Peyer's patch (tissue), 4 donors: ENCODE measurements around the gene PLXNA4. TPM values are rescaled to one million over a fixed set of nuclear protein-coding genes. Genes with fewer than 3 reads are reported as not detected.

Experiments used
- DNase-seq, 3 donors: peaks; one replicate each; pipeline ENCODE4 v3.0.0-alpha.2; 2017 to 2019
- H3K27ac ChIP-seq, 4 donors: fragments of 200-600 bp; sonication (generic); one replicate each; pipeline ENCODE4 v1.5.1; 2016 to 2019
- H3K27me3 ChIP-seq, 2 donors: fragments of 200-600 bp; sonication (generic); one replicate each; pipeline ENCODE4 v1.5.1; 2019
- H3K36me3 ChIP-seq, 3 donors: fragments of 200-600 bp; sonication (generic); one replicate each; pipeline ENCODE4 v1.5.1; 2016 to 2019
- H3K4me1 ChIP-seq, 4 donors: fragments of 200-600 bp; sonication (generic); one replicate each; pipeline ENCODE4 v1.5.1; 2016 to 2019
- H3K4me3 ChIP-seq, 4 donors: fragments of 200-600 bp; sonication (generic); 1 replicate in 3 of 4; 2 replicates in 1 of 4; pipeline ENCODE4 v1.5.1; 2016 to 2019; ENCODE audit warnings: mild to moderate bottlenecking in 1 of 4
- H3K9me3 ChIP-seq, 4 donors: fragments of 200-600 bp; sonication (generic); one replicate each; pipeline ENCODE4 v1.5.1; 2016 to 2019; ENCODE audit warnings: mild to moderate bottlenecking in 1 of 4
- CTCF ChIP-seq, 6 experiments: fragments of 450-650 bp in 4 of 6; fragments of 200-600 bp in 2 of 6; sonication (generic) in 1 of 6; IDR thresholded peaks; one replicate each; pipeline ENCODE4 v1.5.1; 2017 to 2019; ENCODE audit warnings: antibody characterized with exemption in 6 of 6, mild to moderate bottlenecking in 3 of 6, moderate library complexity in 1 of 6
- POLR2A ChIP-seq, 2 donors: fragments of 450-650 bp; IDR thresholded peaks; one replicate each; pipeline ENCODE4 v1.5.1; 2017; ENCODE audit warnings: antibody characterized with exemption in 2 of 2, mild to moderate bottlenecking in 2 of 2, moderate library complexity in 2 of 2
- total RNA-seq, 4 donors: library from RNA; depleted of rRNA; stranded (reverse); fragments of >200 nt; gene quantifications; one replicate each; pipeline ENCODE4 v1.1.0, GENCODE V29; 2016

Gene PLXNA4
- total RNA-seq, 4 donors from 2014 or later, result 1.4 to 3.8 (median 3.0) TPM

- TF ChIP-seq POLR2A (IDR thresholded peaks at IDR 0.05) (no peak), CTCF (IDR thresholded peaks at IDR 0.05) (no peak)
- no peaks in the 10 kb centered on the region for H3K9me3 ChIP-seq
- no peak for DNase-seq
- no peak overlapping the region for H3K27ac ChIP-seq
- H3K4me3 ChIP-seq, result no peak overlapping the region
- H3K27me3 ChIP-seq, result no peaks in the 10 kb centered on the region
- H3K36me3 ChIP-seq, result no peaks in the 10 kb centered on the region
- no peaks in the 10 kb centered on the region for H3K4me1 ChIP-seq
Observed at GRCh38 chr7:132133501-132133900, 442.8 kb downstream of the PLXNA4 start.

- DNase-seq, result no peak
- Histone ChIP-seq H3K27me3 (no peaks in the 10 kb centered on the region), H3K4me1 (no peaks in the 10 kb centered on the region), H3K27ac (no peak overlapping the region), H3K36me3 (no peaks in the 10 kb centered on the region), H3K4me3 (no peak overlapping the region), H3K9me3 (no peaks in the 10 kb centered on the region)
- no peak for TF ChIP-seq CTCF (IDR thresholded peaks at IDR 0.05)
- no peak for TF ChIP-seq POLR2A (IDR thresholded peaks at IDR 0.05)
Observed at GRCh38 chr7:132131196-132131595, 445.1 kb downstream of the PLXNA4 start.

GRCh38 chr7:132130497-132130896 is 445.8 kb downstream of the PLXNA4 start:
- H3K27ac ChIP-seq, result no peak overlapping the region
- no peak overlapping the region for H3K4me3 ChIP-seq
- no peak for DNase-seq
- no peaks in the 10 kb centered on the region for H3K4me1 ChIP-seq
- no peaks in the 10 kb centered on the region for H3K27me3 ChIP-seq
- TF ChIP-seq CTCF (IDR thresholded peaks at IDR 0.05), result no peak
- no peak for TF ChIP-seq POLR2A (IDR thresholded peaks at IDR 0.05)
- no peaks in the 10 kb centered on the region for H3K9me3 ChIP-seq
- no peaks in the 10 kb centered on the region for H3K36me3 ChIP-seq

- no peak overlapping the region for H3K4me3 ChIP-seq
- H3K36me3 ChIP-seq, result no peaks in the 10 kb centered on the region
- H3K27me3 ChIP-seq, result no peaks in the 10 kb centered on the region
- TF ChIP-seq CTCF (IDR thresholded peaks at IDR 0.05), result no peak
- no peak for TF ChIP-seq POLR2A (IDR thresholded peaks at IDR 0.05)
- DNase-seq, result no peak
- no peak overlapping the region for H3K27ac ChIP-seq
- no peaks in the 10 kb centered on the region for H3K9me3 ChIP-seq
- no peaks in the 10 kb centered on the region for H3K4me1 ChIP-seq
Observed at GRCh38 chr7:132125872-132126595, 450.2 kb downstream of the PLXNA4 start.

- Histone ChIP-seq H3K27me3 (no peaks in the 10 kb centered on the region), H3K4me1 (no peaks in the 10 kb centered on the region), H3K27ac (no peak overlapping the region), H3K9me3 (no peaks in the 10 kb centered on the region), H3K4me3 (no peak overlapping the region), H3K36me3 (no peaks in the 10 kb centered on the region)
- DNase-seq, result no peak
- TF ChIP-seq POLR2A (IDR thresholded peaks at IDR 0.05) (no peak), CTCF (IDR thresholded peaks at IDR 0.05) (no peak)
Observed at GRCh38 chr7:132125096-132125495, 451.2 kb downstream of the PLXNA4 start.
